HEK293T (cell line): ENCODE results near the gene APOO.

Source experiments
- BHLHE40 ChIP-seq: fragments of 450-650 bp; IDR thresholded peaks from 2 replicates; pipeline ENCODE4 v1.6.1; 2016; ENCODE audit warnings: mild to moderate bottlenecking, moderate library complexity, borderline replicate concordance
- ELF4 ChIP-seq: fragments of 450-650 bp; IDR thresholded peaks from 2 replicates; pipeline ENCODE4 v1.6.1; 2017; ENCODE audit warnings: antibody characterized with exemption
- FOXA1 ChIP-seq: fragments of 450-650 bp; IDR thresholded peaks from 2 replicates; pipeline ENCODE4 v1.6.1; 2016; ENCODE audit warnings: mild to moderate bottlenecking
- FOXK2 ChIP-seq: fragments of 450-650 bp; IDR thresholded peaks from 2 replicates; pipeline ENCODE4 v1.6.1; 2016; ENCODE audit warnings: mild to moderate bottlenecking
- FOXM1 ChIP-seq: fragments of 450-650 bp; IDR thresholded peaks from 2 replicates; pipeline ENCODE4 v1.6.1; 2017; ENCODE audit warnings: mild to moderate bottlenecking, borderline replicate concordance
- NFRKB ChIP-seq: fragments of 450-650 bp; IDR thresholded peaks from 2 replicates; pipeline ENCODE4 v1.6.1; 2016; ENCODE audit warnings: mild to moderate bottlenecking, moderate library complexity
- PKNOX1 ChIP-seq: fragments of 450-650 bp; IDR thresholded peaks from 2 replicates; pipeline ENCODE4 v1.6.1; 2016
- SP1 ChIP-seq: fragments of 450-650 bp; IDR thresholded peaks from 2 replicates; pipeline ENCODE4 v1.6.1; 2017
- TARDBP ChIP-seq: fragments of 450-650 bp; IDR thresholded peaks from 2 replicates; pipeline ENCODE4 v1.6.1; 2016

- TF ChIP-seq FOXK2 (no peak), FOXM1 (no peak), SP1 (no peak), NFRKB (no peak), PKNOX1 (no peak), TARDBP (no peak), ELF4 (no peak), BHLHE40 (no peak), FOXA1 (no peak)
These were observed 105.3 kb downstream of the APOO start for GRCh38 chrX:23802431-23802830.
